ENCODE data around the gene APBB2.

APBB2 gene

DNA sequence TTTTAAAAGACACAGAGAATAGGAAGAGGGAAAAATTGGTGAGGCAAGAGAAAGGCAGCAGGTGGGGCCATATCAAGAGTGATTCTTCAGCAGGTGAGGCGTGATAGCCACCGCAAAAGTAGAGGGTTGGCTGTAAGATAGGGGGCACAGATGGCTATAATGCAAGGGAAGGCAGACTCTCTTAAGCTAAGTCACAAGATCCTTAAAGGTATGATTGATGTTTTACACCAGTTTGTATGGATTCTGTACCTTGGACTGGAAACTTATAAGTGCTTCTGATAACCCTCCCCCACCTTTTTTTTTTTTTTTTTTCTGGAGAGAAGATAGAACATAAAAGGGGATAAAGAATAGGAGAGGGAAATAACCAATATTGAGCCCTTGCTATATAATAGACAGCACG lies 424.6 kb downstream of the APBB2 start:
- DNase-seq, result no peak

DNA sequence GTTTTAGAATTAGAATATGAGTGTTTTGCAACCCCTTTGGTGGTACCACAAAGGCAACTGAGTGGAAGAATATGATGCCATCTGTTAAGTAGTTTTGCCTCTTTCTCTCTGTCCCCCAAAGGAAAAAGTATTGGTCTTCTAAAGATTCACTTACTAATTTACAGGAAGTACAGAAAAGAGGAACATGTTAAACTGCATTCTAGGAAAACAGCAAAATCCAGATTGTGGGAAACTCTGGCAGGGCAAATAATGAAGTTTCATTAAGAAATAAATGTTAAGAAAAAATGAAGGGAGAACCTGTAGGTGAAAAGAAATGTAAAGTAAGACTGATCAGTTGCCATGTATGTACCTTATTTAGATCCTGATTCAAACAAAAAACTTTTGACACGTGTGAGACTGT lies 425.3 kb downstream of the APBB2 start:
- no peak for DNase-seq

DNA sequence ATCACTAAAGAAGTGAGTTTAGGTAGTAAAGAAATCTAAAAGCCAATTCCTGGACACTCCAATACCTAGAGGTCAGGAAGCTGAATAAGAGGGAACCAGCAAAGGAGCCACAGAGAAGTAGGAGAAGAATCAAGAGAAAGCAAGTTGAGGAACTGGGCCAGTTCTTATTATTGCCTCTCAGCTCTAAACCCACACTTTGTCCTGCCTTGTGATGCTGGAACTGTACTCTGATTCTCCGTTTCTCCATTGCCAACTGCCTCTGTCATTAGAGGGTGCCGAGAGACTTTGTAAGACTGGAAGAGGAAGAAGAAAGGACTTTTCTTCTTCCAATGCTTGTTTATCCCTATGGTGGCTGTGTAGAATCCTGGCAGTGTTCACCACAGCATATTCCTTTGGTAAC lies 426.0 kb downstream of the APBB2 start:
- DNase-seq, result no peak

DNA sequence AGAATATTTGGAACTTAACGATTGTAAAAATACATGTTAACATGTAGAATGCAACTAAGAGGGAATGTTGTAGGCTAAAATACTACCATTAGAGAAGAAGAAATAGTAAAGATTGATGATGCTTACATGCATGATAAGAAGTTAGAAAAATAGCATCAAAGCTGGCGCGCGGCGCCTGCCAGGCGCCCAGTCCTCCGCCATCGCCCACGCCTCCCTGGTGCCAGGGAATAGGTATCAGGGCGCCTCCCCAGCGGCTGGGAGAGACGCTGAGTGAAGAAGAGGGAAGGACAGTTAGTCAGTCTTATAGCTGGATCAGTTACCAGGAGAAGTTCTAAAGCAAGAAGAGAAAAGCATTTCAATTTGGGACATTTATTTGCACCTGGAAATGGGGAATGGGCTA lies 428.6 kb downstream of the APBB2 start:
- DNase-seq, result no peak

DNA sequence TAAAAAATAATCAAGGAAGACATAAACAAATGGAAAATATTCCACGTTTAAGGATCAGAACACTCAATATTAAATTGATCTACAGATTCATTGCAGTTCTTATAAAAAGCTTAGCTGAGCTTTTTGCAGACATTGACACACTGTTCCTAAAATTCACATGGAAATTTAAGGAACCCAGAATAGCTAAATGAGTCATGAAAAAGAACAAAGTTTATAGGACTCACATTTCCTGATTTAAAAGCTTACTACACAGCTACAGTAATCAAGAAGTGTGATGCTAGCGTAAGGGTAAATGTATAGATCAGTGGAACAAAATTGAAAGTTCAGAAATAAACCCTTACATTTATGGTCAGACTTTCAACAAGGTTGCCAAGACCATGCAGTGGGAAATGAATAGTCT lies 431.5 kb downstream of the APBB2 start:
- no peak for DNase-seq

DNA sequence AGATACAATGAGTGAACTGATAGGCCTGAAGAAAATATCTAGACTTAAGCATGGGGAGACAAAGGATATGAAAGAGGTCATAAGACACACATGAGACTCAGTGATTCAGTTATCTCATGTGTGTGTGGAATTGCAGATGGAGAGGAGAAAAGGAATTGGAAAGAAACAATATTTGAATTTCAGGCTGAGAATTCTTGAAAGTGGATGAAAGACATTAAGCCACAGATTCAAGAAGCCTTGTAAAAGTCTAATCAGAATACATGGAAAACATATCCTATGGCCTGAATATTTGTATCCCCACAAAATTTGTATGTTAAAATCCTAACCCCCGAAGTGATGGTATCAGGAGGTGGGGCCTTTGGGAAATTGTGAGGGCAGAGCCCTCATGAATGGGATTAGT lies 436.3 kb downstream of the APBB2 start:
- no peak for DNase-seq

DNA sequence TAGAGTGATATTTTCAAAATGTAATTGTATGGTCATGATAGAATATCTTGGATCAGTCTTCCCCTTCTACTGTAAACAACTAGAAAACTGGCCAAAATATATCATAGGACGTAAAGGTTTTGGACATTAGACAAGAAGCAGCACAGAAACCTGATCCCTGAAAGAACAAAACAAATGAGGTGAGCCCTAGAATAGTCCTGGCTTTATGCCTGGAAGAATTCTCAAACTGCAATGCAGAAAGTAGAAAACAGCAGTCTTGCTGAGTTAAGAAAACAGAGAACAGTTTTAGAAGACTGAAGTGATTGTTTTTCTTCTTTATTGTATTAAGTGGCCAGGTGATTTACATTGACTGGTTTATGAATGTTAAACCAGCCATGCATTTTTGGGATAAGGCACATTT lies 445.1 kb downstream of the APBB2 start:
- DNase-seq, result no peak

DNA sequence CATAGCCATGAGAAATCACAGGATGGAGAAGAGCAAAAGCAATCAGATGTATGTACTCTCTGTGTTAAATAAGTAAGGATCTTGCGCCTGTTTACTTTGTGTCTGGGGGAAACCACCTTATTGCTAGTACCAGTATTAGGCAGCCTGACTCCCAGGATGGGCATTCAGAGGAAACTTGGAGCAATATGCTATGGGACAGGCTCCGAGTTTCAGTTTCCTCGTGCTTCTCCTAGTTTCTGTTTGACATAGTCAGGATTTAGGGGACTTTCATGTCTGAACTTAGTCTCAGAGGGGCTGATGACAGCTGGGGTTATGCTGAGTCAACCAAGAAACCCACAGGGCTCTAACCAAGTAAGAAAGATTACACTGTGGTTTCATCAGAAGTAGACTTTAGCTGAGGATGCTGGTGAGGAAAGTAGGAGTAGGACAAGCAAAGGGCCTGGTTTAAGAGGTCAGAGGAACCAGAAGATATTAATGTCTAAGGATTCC lies 451.1 kb downstream of the APBB2 start:
- DNase-seq, result no peak
